MM.1S (cell line): ENCODE measurements around the gene DNAJB14.

ENCODE experiments used
- DNase-seq: peaks from one replicate; pipeline ENCODE4 v3.0.0-alpha.2; 2015
- H2AFZ ChIP-seq: fragments of 300-600 bp; sonication (generic); 2 replicates; pipeline ENCODE4 v1.6.0; 2016; ENCODE audit warnings: antibody characterized with exemption, low read length
- H3F3A ChIP-seq: fragments of 300-600 bp; sonication (generic); 2 replicates; pipeline ENCODE4 v1.6.1; 2016; ENCODE audit warnings: mild to moderate bottlenecking, antibody characterized with exemption, low read length, moderate library complexity, mixed read lengths; ENCODE audit not compliant: insufficient read depth
- H3K27ac ChIP-seq: fragments of 300-600 bp; sonication (generic); 2 replicates; pipeline ENCODE4 v1.5.1; 2016; ENCODE audit warnings: mild to moderate bottlenecking, low read length
- H3K27me3 ChIP-seq: fragments of 300-600 bp; sonication (generic); replicated peaks from 2 replicates; pipeline ENCODE4 v1.6.0; 2016; ENCODE audit warnings: low read length; ENCODE audit not compliant: insufficient read depth
- H3K36me3 ChIP-seq: fragments of 300-600 bp; sonication (generic); replicated peaks from 2 replicates; pipeline ENCODE4 v1.6.1; 2016; ENCODE audit warnings: mild to moderate bottlenecking, low read length, mixed read lengths; ENCODE audit not compliant: insufficient read depth
- H3K4me1 ChIP-seq: fragments of 300-600 bp; sonication (generic); 2 replicates; pipeline ENCODE4 v1.6.1; 2016; ENCODE audit warnings: low read length, mixed read lengths
- H3K4me2 ChIP-seq: fragments of 300-600 bp; sonication (generic); 2 replicates; pipeline ENCODE4 v1.6.0; 2016; ENCODE audit warnings: low read depth, low read length
- H3K4me3 ChIP-seq: fragments of 300-600 bp; sonication (generic); 2 replicates; pipeline ENCODE4 v1.5.1; 2016; ENCODE audit warnings: low read length, mixed read lengths
- H3K79me2 ChIP-seq: fragments of 300-600 bp; sonication (generic); 2 replicates; pipeline ENCODE4 v1.6.1; 2016; ENCODE audit warnings: mixed run types, low read length, mixed read lengths
- H3K9ac ChIP-seq: fragments of 300-600 bp; sonication (generic); 2 replicates; pipeline ENCODE4 v1.6.1; 2016; ENCODE audit warnings: low read length, mixed read lengths
- H3K9me2 ChIP-seq: fragments of 300-600 bp; sonication (generic); replicated peaks from 2 replicates; pipeline ENCODE4 v1.6.1; 2016; ENCODE audit warnings: mild to moderate bottlenecking, low read length, mixed read lengths; ENCODE audit not compliant: insufficient read depth
- H3K9me3 ChIP-seq: fragments of 300-600 bp; sonication (generic); replicated peaks from 2 replicates; pipeline ENCODE4 v1.6.1; 2016; ENCODE audit warnings: mild to moderate bottlenecking, low read length, mixed read lengths; ENCODE audit not compliant: insufficient read depth
- H4K20me1 ChIP-seq: fragments of 300-600 bp; sonication (generic); 2 replicates; pipeline ENCODE4 v1.6.1; 2016; ENCODE audit warnings: mild to moderate bottlenecking, low read length, moderate library complexity, mixed read lengths; ENCODE audit not compliant: insufficient read depth
- EZH2 ChIP-seq: fragments of 300-600 bp; sonication (generic); optimal IDR thresholded peaks from 2 replicates; pipeline ENCODE3; 2017; ENCODE audit warnings: low read depth, mild to moderate bottlenecking, antibody characterized with exemption, low read length, mixed read lengths
- EZH2phosphoT487 ChIP-seq: fragments of 300-600 bp; sonication (generic); IDR thresholded peaks from 2 replicates; pipeline ENCODE4 v1.6.1; 2018; ENCODE audit warnings: antibody characterized with exemption, low read length
- TF ChIP-seq, protein P1 (sequence below): fragments of 300-600 bp; sonication (generic); IDR thresholded peaks from 2 replicates; pipeline ENCODE4 v1.5.1; 2016; ENCODE audit warnings: antibody characterized with exemption, low read length, mixed read lengths

Gene DNAJB14

GRCh38 chr4:99918656-99919055, 27.8 kb downstream of the DNAJB14 start:
- peaks cover 2% of the 10 kb centered on the region; the same call in 1 of the 2 replicates for H3K36me3 ChIP-seq
- TF ChIP-seq EZH2 (no peak), EZH2phosphoT487 (no peak)
- TF ChIP-seq, protein P1, sequence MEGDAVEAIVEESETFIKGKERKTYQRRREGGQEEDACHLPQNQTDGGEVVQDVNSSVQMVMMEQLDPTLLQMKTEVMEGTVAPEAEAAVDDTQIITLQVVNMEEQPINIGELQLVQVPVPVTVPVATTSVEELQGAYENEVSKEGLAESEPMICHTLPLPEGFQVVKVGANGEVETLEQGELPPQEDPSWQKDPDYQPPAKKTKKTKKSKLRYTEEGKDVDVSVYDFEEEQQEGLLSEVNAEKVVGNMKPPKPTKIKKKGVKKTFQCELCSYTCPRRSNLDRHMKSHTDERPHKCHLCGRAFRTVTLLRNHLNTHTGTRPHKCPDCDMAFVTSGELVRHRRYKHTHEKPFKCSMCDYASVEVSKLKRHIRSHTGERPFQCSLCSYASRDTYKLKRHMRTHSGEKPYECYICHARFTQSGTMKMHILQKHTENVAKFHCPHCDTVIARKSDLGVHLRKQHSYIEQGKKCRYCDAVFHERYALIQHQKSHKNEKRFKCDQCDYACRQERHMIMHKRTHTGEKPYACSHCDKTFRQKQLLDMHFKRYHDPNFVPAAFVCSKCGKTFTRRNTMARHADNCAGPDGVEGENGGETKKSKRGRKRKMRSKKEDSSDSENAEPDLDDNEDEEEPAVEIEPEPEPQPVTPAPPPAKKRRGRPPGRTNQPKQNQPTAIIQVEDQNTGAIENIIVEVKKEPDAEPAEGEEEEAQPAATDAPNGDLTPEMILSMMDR, result no peak
- no peak overlapping the region for H3K4me2 ChIP-seq
- DNase-seq, result no peak
- H3K27ac ChIP-seq, result no peak overlapping the region
- no peaks in the 10 kb centered on the region for H4K20me1 ChIP-seq
- H3K9ac ChIP-seq, result no peak overlapping the region
- no peaks in the 10 kb centered on the region for H3F3A ChIP-seq
- H2AFZ ChIP-seq, result no peak overlapping the region
- no peaks in the 10 kb centered on the region for H3K9me3 ChIP-seq
- H3K79me2 ChIP-seq, result 0 out of 2 replicates have a peak, but pooled peaks cover 3% of the 10 kb centered on the region
- no peak overlapping the region for H3K4me3 ChIP-seq
- H3K4me1 ChIP-seq, result no peaks in the 10 kb centered on the region
- no peaks in the 10 kb centered on the region for H3K9me2 ChIP-seq
- no peaks in the 10 kb centered on the region for H3K27me3 ChIP-seq

GRCh38 chr4:99917575-99917974, 28.8 kb downstream of the DNAJB14 start:
- no peak overlapping the region for H3K27ac ChIP-seq
- H4K20me1 ChIP-seq, result no peaks in the 10 kb centered on the region
- TF ChIP-seq, protein P1, result no peak
- TF ChIP-seq EZH2phosphoT487 (no peak), EZH2 (no peak)
- H3K9me3 ChIP-seq, result no peaks in the 10 kb centered on the region
- no peaks in the 10 kb centered on the region for H3F3A ChIP-seq
- H3K4me3 ChIP-seq, result no peak overlapping the region
- H3K9ac ChIP-seq, result no peak overlapping the region
- H3K4me2 ChIP-seq, result no peak overlapping the region
- no peaks in the 10 kb centered on the region for H3K4me1 ChIP-seq
- no peak overlapping the region for H2AFZ ChIP-seq
- no peak for DNase-seq
- no peaks in the 10 kb centered on the region for H3K27me3 ChIP-seq
- no peaks in the 10 kb centered on the region for H3K9me2 ChIP-seq
- H3K79me2 ChIP-seq, result 0 out of 2 replicates have a peak, but pooled peaks cover 3% of the 10 kb centered on the region
- 0 out of 2 replicates have a peak, but pooled peaks cover 2% of the 10 kb centered on the region for H3K36me3 ChIP-seq

DNA sequence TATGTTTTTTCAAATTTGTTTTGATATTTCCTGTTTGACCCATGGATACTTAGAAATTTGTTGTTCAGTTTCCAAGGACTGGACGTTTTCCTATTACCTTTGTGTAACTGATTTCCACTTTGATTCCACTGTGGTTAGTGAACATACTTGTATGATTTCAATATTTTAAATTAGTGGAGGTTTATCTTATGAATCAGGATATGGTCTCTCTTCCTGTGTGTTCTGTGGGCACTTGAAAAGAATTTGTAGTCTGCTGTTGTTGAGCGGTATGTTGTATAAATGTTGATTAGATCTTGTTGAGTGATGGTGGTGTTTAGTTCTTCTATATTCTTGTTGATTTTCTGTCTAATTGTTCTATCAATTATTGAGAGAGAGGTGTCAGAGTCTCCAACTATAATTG, 31.0 kb downstream of the DNAJB14 start:
- H4K20me1 ChIP-seq, result no peaks in the 10 kb centered on the region
- H3K4me1 ChIP-seq, result no peaks in the 10 kb centered on the region
- no peaks in the 10 kb centered on the region for H3K9me3 ChIP-seq
- no peaks in the 10 kb centered on the region for H3K27me3 ChIP-seq
- DNase-seq, result no peak
- no peak overlapping the region for H2AFZ ChIP-seq
- no peak overlapping the region for H3K4me2 ChIP-seq
- H3K9ac ChIP-seq, result no peak overlapping the region
- H3F3A ChIP-seq, result no peaks in the 10 kb centered on the region
- 0 out of 2 replicates have a peak, but pooled peaks cover 2% of the 10 kb centered on the region for H3K36me3 ChIP-seq
- H3K9me2 ChIP-seq, result no peaks in the 10 kb centered on the region
- no peak overlapping the region for H3K4me3 ChIP-seq
- TF ChIP-seq EZH2phosphoT487, result no peak
- no peak for TF ChIP-seq EZH2
- H3K79me2 ChIP-seq, result 0 out of 2 replicates have a peak, but pooled peaks cover 3% of the 10 kb centered on the region
- H3K27ac ChIP-seq, result no peak overlapping the region

DNA sequence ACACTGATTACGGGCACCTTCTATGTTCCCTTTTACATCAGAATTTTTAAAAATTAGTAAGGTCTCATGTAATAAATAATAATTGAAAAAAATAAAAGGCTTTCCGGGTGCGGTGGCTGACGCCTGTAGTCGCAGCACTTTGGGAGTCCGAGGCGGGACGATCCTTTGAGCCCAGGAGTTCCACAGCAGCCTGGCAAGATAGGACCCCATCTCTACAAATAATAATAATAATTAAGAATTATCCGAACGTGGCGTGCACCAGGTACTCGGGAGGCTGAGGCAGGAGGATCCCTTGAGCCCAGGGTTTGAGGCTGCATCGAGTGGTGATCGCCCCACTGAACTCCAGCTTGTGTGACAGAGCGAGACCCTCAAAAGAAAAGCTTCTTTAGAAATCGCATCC, 51.4 kb downstream of the DNAJB14 start:
- TF ChIP-seq EZH2phosphoT487, result no peak
- TF ChIP-seq, protein P1, result no peak
- TF ChIP-seq EZH2, result no peak
- Histone ChIP-seq H3K9ac (peak overlapping the region; percentile 26; the same call in 1 of the 2 replicates), H3K79me2 (peaks cover 41% of the 10 kb centered on the region), H3K27me3 (no peaks in the 10 kb centered on the region), H2AFZ (peak overlapping the region; percentile 81), H4K20me1 (no peaks in the 10 kb centered on the region), H3F3A (peaks cover 6% of the 10 kb centered on the region; the same call in 1 of the 2 replicates), H3K4me1 (peaks cover 7% of the 10 kb centered on the region), H3K4me3 (peak overlapping the region; percentile 56), H3K9me2 (no peaks in the 10 kb centered on the region), H3K9me3 (no peaks in the 10 kb centered on the region), H3K27ac (peak overlapping the region; percentile 30; the same call in 1 of the 2 replicates), H3K4me2 (peak overlapping the region; percentile 77), H3K36me3 (no peaks in the 10 kb centered on the region)
- no peak for DNase-seq
